Measurements from ENCODE around the gene CES4A.

DNA sequence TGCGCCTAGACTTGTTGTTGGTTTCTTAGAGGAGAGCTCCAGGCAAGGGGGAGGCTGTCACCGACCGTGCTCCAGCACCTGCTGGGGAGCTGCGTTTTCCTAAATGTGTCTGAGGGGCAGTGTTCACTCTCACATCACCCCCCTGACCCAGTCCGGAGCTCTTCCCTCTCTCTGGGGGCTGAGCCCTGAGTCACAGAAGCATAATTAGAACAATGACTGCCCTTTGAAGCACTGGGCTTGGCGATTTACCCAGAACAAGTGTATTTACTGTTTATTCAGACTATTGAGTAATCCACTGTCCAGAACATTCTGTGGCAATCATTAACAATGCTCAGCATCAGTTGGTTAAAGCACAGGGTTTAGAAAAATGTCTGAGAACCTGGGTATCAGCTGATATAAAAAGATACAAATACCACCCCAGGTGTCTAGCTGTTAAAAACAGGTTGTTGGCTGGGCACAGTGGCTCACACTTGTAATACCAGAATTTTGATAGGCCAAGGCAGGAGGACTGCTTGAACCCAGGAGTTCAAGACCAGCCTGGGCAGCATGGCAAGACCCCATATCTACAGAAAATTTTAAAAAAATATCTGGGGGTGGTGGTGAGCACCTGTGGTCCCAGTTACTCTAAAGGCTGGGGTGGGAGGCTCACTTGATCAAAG lies 8.1 kb downstream of the CES4A start:
- TF ChIP-seq POLR2A (IDR thresholded peaks at IDR 0.05), result no peak
- TF ChIP-seq, protein P1, sequence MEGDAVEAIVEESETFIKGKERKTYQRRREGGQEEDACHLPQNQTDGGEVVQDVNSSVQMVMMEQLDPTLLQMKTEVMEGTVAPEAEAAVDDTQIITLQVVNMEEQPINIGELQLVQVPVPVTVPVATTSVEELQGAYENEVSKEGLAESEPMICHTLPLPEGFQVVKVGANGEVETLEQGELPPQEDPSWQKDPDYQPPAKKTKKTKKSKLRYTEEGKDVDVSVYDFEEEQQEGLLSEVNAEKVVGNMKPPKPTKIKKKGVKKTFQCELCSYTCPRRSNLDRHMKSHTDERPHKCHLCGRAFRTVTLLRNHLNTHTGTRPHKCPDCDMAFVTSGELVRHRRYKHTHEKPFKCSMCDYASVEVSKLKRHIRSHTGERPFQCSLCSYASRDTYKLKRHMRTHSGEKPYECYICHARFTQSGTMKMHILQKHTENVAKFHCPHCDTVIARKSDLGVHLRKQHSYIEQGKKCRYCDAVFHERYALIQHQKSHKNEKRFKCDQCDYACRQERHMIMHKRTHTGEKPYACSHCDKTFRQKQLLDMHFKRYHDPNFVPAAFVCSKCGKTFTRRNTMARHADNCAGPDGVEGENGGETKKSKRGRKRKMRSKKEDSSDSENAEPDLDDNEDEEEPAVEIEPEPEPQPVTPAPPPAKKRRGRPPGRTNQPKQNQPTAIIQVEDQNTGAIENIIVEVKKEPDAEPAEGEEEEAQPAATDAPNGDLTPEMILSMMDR (IDR thresholded peaks at IDR 0.05), result no peak

Measured in Peyer's patch (tissue), 4 donors.